Tibial artery (tissue), 4 donors: ENCODE measurements around the gene RPL37A.
A peak's percentile ranks its signal among the peaks of the same experiment; 100 is the strongest.

Source experiments
- DNase-seq, 2 donors: peaks; one replicate each; pipeline ENCODE4 v3.0.0-alpha.2; 2019
- H3K27ac ChIP-seq, 2 donors: fragments of 200-600 bp; sonication (generic) in 1 of 2; 1 replicate in 1 of 2; 2 replicates in 1 of 2; pipeline ENCODE4 v1.5.1; 2018 to 2019; ENCODE audit warnings: mild to moderate bottlenecking in 1 of 2
- H3K27me3 ChIP-seq, 2 donors: fragments of 200-600 bp; sonication (generic) in 1 of 2; one replicate each; pipeline versions ENCODE4 v1.5.1 to v1.6.0; 2016 to 2019
- H3K36me3 ChIP-seq, 3 donors: fragments of 200-600 bp; sonication (generic) in 2 of 3; one replicate each; pipeline ENCODE4 v1.5.1; 2016 to 2019; ENCODE audit warnings: mild to moderate bottlenecking in 2 of 3
- H3K4me1 ChIP-seq, 4 donors: fragments of 200-600 bp; sonication (generic) in 2 of 4; 1 replicate in 3 of 4; 2 replicates in 1 of 4; pipeline ENCODE4 v1.5.1; 2016 to 2019
- H3K4me3 ChIP-seq, 2 donors: fragments of 200-600 bp; sonication (generic) in 1 of 2; 1 replicate in 1 of 2; 2 replicates in 1 of 2; pipeline ENCODE4 v1.5.1; 2018 to 2019; ENCODE audit warnings: mild to moderate bottlenecking in 2 of 2
- H3K9me3 ChIP-seq, 3 donors: fragments of 200-600 bp; sonication (generic) in 1 of 3; one replicate each; pipeline ENCODE4 v1.5.1; 2016 to 2019
- CTCF ChIP-seq, 2 experiments: fragments of 200-600 bp in 1 of 2; fragments of 450-650 bp in 1 of 2; IDR thresholded peaks; one replicate each; pipeline ENCODE4 v1.5.1; 2017 to 2019; ENCODE audit warnings: antibody characterized with exemption in 2 of 2, mild to moderate bottlenecking in 1 of 2, moderate library complexity in 1 of 2
- intact Hi-C: fragments of 100-400 bp; cut with DNase I; formaldehyde crosslinking; loops from one replicate; pipeline ENCODE4 v1.15.0; 2023; ENCODE audit warnings: low total_unique reads

The RPL37A gene

GRCh38 chr2:216549926-216550690, 51.5 kb downstream of the RPL37A start:
- DNase-seq = no peak
- Histone ChIP-seq H3K36me3 (no peaks in the 10 kb centered on the region), H3K4me3 (no peak overlapping the region), H3K4me1 (peaks cover 0 to 99% (median 79%) of the 10 kb centered on the region in 4 donors), H3K9me3 (no peaks in the 10 kb centered on the region), H3K27ac (peak overlapping the region; percentile 51 to 77), H3K27me3 (no peaks in the 10 kb centered on the region)
- TF ChIP-seq CTCF (IDR thresholded peaks at IDR 0.05) = no peak
- intact Hi-C loops = no loop called here

- H3K27me3 ChIP-seq = no peaks in the 10 kb centered on the region
- peak overlapping the region; percentile 71 to 77 for H3K27ac ChIP-seq
- TF ChIP-seq CTCF (IDR thresholded peaks at IDR 0.05) = no peak
- DNase-seq = no peak
- no peak overlapping the region for H3K4me3 ChIP-seq
- peaks cover 0 to 100% (median 85%) of the 10 kb centered on the region in 4 donors for H3K4me1 ChIP-seq
- H3K36me3 ChIP-seq = no peaks in the 10 kb centered on the region
- no peaks in the 10 kb centered on the region for H3K9me3 ChIP-seq
- intact Hi-C loops = no loop called here
Observed at GRCh38 chr2:216551234-216552068, 52.8 kb downstream of the RPL37A start.

- Histone ChIP-seq H3K27ac (peak overlapping the region; percentile 71 to 77), H3K4me3 (no peak overlapping the region)
Observed at GRCh38 chr2:216553093-216553478, 54.4 kb downstream of the RPL37A start.

More at GRCh38 chr2:216553093-216553478, 54.4 kb downstream of the RPL37A start:
- intact Hi-C loops = no loop called here
- no peaks in the 10 kb centered on the region for H3K9me3 ChIP-seq
- TF ChIP-seq CTCF (IDR thresholded peaks at IDR 0.05) = no peak
- H3K36me3 ChIP-seq = no peaks in the 10 kb centered on the region
- peaks cover 0 to 100% (median 79%) of the 10 kb centered on the region in 4 donors for H3K4me1 ChIP-seq
- DNase-seq = no peak
- H3K27me3 ChIP-seq = no peaks in the 10 kb centered on the region
